Erythroblast (primary cell): ENCODE data around the gene CFAP54.

Experiments used
- GATA1 ChIP-seq: IDR thresholded peaks from 2 replicates; pipeline ENCODE4 v1.6.1; 2011; ENCODE audit warnings: low read depth, mild to moderate bottlenecking, control low read depth, low read length, moderate library complexity
- POLR2A ChIP-seq: IDR thresholded peaks from 2 replicates; pipeline ENCODE4 v1.6.1; 2011; ENCODE audit warnings: mild to moderate bottlenecking, low read length

DNA sequence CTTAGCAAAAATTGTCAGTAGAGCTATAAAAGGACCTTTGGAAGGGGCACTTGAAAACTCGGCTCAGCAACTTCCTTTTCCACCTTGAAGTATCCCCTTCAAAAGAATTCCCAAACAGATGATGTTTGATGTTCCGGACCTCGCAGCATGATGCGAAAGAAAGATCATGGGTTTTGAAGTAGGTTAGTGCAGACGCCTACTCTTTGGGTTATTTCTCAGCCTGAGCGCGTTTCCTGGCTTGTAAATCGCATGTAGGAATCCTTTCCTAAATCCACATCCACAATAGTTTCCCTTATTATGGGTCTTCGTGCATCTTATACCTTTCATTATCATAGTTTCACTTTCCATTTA is 417.1 kb downstream of the CFAP54 start:
- TF ChIP-seq POLR2A (no peak), GATA1 (no peak)
